IPS-18c (cell line): ENCODE measurements around the gene DLGAP1.
"Not testable (repeated sequence)": the region's sequence is repeated elsewhere in the genome, so short reads cannot be mapped to it uniquely, and the experiment has no call there.

Experiments used
- H3K4me3 ChIP-seq: 2 replicates; pipeline ENCODE4 v1.7.0; 2013; ENCODE audit warnings: low read depth, mild to moderate bottlenecking, low read length, moderate library complexity; ENCODE audit not compliant: insufficient read depth
- H3K9me3 ChIP-seq: one replicate; pipeline ENCODE4 v1.6.1; 2013; ENCODE audit warnings: mild to moderate bottlenecking, low read length, moderate library complexity; ENCODE audit not compliant: control insufficient read depth, insufficient read depth

Gene DLGAP1

DNA sequence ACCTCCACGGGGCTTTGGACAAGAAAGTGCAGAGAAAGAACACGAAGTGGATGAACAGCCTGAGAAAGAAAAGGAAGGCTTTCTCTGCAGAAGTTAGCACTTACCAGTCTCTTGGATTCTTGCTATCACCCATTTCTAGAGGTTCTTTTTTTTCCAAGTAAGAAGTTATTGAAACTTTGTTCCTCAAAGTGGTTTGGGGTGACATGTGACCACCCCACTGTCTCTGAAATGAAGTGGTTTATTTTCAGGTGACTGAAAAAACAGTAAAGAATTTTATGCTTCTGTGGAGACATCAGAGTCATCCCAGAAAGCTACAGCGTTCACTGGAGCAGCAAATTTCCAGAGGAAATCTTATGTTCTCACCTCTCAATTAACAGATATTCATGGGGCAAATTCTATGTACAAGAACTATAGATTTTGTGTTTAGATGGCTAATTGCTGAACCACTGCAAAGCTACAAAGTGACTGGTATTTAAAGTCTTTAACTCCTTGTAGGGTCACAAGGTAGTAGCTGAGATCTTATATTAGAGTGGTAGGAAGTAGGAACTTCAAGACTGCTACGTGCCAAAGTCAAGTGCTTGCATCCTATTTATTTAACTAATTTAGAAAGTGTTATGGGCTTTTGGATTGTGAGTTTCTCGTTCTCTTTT, 737.6 kb downstream of the DLGAP1 start:
- Histone ChIP-seq H3K4me3 (no peak overlapping the region), H3K9me3 (no peaks in the 10 kb centered on the region)

- Histone ChIP-seq H3K4me3 (no peak overlapping the region), H3K9me3 (no peaks in the 10 kb centered on the region)
Measured at GRCh38 chr18:3716116-3716660, 738.9 kb downstream of the DLGAP1 start.

DNA sequence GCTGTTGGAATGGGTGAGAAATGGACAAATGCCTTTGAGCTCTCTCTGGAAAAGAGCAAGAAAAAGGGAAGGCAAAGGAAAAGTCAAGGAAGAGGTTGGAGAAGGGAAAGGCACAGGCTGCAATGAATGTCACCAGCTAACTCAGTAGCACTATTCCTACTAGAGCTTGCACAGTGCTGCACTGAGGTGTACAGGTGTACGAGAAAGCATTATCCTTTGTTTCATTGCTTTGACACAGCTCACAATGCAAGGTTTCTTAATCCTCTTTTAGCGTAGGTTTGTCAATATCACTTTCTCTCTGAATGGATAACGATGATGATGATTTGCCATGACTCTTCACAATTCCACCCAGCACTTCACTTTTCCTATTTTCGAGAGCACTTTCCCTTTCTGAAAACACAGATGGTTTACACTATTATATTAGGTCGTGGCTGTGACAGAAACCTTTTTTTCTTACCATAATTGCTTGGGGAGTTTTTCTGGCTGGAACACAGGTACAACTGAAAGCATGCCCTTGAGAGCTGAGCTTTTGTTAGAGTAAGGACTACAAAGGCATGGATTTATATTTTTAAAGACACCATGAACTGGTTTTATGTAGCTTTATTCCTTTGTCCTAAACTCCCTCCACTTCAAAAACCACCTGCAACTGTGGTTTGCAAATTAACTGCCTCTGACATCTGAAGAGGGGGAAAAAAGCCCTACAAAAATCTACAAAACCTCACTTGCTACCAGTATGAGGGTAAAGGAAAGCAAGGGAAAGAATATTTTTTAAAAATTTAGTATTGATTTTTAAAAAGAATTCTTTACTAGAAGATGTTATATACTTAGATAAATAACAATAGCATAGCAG, 739.7 kb downstream of the DLGAP1 start:
- Histone ChIP-seq H3K4me3 (no peak overlapping the region), H3K9me3 (no peaks in the 10 kb centered on the region)

GRCh38 chr18:3713708-3714107, 741.4 kb downstream of the DLGAP1 start:
- no peaks in the 10 kb centered on the region for H3K9me3 ChIP-seq
- H3K4me3 ChIP-seq: no peak overlapping the region

DNA sequence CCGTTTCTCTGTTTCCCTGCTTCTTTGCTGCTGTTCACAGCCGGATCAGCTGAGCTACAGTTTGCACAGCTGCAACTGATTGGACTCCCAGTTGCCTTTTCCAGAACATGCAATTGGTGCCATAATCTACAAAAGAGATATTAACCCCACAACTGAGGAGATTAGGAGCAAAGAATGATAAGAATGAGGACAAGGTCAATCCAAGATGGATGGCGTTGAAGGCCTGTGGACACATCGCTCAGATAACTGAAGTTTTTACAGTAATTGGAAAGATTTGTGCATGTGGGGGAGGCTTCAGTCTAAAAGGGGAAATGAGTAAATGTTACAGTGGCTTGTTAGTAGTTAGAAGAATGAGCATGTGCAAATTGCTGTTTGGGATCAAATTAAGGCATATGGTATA, 741.9 kb downstream of the DLGAP1 start:
- H3K4me3 ChIP-seq: no peak overlapping the region
- no peaks in the 10 kb centered on the region for H3K9me3 ChIP-seq

- H3K4me3 ChIP-seq: no peak overlapping the region
- H3K9me3 ChIP-seq: no peaks in the 10 kb centered on the region
Measured at GRCh38 chr18:3712491-3712890, 742.6 kb downstream of the DLGAP1 start.

DNA sequence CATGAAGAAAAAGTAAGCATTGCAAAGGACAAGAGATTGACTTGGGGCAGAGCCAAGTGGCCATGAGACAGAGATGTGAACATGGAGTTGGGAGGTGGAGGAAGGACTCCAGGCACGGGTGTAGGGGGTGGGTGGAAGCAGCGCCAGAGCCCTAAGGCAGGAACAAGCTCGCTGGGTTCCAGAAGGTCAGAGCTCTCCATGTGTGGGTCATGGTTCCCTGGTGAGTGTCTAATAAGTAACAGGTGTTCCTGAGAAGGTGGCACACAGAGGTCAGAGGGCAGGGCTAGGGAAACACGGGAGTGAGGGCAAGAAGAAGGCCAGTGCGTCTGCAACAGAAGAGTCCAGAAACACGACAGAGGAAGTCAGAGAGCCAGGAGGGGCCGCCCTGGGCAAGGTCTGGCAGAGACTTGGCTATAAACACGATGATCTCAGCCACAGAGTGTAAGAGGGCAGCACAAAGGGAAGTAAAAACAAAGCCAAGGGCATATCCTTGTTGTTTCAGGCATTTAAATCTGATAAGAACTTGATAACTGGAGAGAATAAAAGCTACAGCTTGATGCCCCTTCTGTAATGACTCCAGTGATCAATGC, 744.3 kb downstream of the DLGAP1 start:
- Histone ChIP-seq H3K9me3 (no peaks in the 10 kb centered on the region), H3K4me3 (no peak overlapping the region)

DNA sequence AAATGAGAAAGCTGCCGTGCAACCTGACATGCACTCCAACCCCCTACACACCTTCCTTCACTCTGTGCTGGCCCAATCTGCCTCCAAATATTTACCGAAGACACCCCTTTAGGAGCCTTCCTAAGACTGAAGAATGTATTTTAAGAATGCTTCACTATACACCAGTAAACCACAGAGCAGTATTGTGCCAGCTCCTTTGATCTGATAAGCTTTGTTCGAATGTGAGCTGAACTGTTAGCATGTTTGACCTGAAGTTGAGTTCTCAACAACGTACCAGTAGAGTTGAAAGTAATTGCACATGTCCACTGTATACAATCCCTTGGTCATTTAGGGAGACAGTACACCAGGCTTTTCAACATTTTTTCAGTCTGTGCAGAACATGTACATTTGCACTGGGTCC, 745.9 kb downstream of the DLGAP1 start:
- Histone ChIP-seq H3K4me3 (no peak overlapping the region), H3K9me3 (no peaks in the 10 kb centered on the region)

DNA sequence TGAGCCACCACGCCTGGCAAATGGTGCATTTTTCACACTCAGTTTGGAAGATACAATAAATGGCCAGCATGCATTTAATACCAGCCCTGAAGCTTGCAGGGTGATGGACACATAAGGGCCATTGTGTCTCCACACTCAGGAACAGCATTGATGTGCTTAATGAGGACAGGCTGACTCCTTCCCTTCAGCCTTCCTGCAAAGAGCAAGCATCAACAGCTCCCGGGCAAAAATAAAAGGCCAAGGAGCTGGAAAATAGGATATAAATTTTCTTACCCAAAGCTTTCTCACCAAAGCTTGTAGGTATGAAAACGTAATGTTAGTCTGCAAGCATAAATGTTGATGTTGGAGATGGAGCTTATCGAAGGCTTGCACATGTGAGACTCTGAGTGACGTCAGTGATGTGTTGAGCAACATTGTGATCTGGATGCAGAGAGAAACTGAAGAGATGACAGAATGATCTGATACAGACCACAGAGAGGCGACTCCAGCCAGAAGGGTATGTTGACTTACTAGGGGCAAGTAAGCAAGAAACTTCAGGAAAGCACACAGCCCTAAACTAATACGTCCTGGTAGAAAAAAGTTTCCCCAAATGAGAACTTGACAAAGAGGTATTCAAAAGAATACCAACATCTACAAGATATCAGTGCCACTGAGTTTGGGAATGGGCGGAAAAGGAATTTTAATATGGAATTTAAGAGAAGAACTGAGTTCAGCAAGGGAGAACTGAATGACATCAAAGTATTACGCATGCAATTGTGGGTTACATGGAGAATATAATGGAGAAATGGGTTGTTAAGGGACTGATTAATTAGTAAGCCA, 748.6 kb downstream of the DLGAP1 start:
- Histone ChIP-seq H3K9me3 (no peaks in the 10 kb centered on the region), H3K4me3 (no peak overlapping the region)

DNA sequence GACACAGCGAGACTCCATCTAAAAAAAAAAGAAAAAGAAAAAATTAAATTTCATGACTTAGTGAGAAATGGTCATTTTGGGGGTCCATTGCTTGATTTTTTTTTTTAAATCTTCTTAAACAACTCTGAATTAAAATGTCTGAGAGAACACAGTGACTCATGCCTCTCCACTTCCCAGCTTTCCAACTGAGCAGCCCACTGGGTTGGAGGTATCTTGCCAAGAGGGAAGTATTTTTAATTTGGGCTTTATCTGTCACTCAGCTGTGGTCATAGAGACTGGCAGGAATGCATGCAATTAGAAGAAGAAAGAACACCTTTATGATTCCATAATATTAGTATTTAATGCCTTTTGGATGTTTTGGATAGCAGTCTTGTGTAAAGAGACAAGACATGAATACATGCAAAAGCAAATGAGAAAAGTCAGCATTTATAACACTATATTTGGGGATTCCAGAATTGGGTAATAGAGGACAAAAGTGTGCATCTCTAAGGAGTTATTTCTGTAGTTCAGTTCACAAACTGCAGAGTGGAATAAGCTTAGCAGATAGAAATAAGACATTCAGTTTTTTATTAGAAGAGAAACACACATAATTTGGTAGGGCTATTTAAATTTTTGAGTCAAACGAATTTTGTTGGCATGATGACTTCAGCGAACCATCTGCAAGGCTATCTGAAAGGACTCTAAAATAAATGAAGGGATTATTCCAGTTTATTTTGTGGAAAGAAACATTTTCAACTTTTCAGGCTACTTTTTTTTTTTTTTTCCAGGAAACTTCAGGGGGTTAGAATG, 750.4 kb downstream of the DLGAP1 start:
- no peak overlapping the region for H3K4me3 ChIP-seq
- H3K9me3 ChIP-seq: no peaks in the 10 kb centered on the region

DNA sequence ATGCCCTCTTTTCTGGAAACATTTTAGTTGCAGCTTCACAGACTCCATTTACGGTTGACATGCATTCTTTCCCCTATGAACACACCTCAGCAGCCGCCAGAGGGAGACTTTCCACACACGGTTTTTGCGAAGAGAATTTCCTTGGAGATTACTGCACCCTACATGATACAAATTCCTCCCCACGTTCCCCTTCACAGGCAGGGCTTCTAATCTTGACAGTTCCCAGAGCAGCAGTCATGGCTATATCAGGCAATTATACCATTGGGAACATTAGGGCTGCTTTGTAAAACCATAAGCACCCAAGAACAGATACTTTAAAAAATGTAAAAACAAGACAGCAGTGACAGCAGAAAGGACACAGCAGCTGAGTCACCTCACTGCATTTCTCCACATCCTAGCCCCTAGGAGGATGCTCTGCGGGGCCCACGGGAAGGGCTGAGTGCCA, 751.4 kb downstream of the DLGAP1 start:
- no peak overlapping the region for H3K4me3 ChIP-seq

DNA sequence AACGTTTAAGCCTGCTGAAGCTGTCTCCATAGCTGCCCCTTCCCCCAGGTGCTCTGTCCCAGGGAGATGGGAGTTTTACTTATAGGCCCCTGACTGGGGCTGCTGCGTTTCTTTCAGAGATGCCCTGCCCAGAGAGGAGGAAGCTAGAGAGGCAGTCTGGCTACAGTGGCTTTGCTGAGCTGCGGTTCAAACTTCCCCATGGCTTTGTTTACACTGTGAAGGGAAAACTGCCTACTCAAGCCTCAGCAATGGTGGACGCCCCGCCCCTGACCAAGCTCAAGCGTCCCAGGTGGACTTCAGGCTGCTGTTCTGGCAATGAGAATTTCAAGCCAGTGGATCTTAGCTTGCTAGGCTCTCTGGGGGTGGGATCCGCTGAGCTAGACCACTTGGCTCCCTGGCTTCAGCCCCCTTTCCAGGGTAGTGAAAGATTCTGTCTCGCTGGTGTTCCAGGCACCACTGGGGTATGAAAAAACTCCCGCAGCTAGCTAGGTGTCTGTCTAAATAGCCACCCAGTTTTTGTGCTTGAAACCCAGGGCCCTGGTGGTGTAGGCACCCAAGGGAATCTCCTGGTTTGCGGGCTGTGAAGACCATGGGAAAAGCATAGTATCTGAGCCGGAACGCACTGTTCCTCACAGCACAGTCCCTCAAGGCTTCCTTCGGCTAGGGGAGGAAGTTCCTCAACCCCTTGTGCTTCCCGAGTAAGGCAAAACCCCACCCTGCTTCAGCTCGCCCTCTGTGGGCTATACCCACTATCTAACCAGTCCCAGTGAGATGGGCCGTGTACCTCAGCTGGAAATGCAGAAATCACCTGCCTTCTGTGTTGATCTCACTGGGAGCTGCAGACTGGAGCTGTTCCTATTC, 755.2 kb downstream of the DLGAP1 start:
- H3K4me3 ChIP-seq, H3K9me3 ChIP-seq: not testable (repeated sequence)

More for the DNA sequence above, 751.4 kb downstream of the DLGAP1 start:
- no peaks in the 10 kb centered on the region for H3K9me3 ChIP-seq

DNA sequence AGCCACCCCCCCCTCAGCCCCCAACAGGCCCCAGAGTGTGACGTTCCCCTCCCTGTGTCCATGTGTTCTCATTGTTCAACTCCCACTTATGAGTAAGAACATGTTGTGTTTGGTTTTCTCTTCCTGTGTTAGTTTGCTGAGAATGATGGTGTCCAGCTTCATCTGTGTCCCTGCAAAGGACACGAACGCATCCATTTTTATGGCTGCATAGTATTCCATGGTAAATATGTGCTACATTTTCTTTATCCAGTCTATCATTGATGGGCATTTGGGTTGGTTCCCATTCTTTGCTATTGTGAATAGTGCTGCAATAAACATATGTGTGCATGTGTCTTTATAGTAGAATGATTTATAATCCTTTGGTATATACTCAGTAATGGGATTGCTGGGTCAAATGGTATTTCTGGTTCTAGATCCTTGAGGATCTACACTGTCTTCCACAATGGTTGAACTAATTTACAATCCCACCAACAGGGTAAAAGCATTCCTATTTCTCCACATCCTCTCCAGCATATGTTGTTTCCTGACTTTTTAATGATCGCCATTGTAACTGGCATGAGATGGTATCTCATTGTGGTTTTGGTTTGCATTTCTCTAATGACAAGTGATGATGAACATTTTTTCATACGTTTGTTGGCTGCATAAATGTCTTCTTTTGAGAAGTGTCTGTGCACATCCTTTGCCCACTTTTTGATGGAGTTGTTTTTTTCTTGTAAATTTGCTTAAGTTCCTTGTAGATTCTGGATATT, 760.9 kb downstream of the DLGAP1 start:
- not testable (repeated sequence) for H3K4me3 ChIP-seq, H3K9me3 ChIP-seq

- H3K9me3 ChIP-seq: no peaks in the 10 kb centered on the region
- H3K4me3 ChIP-seq: no peak overlapping the region
Measured at GRCh38 chr18:3693410-3693809, 761.7 kb downstream of the DLGAP1 start.

DNA sequence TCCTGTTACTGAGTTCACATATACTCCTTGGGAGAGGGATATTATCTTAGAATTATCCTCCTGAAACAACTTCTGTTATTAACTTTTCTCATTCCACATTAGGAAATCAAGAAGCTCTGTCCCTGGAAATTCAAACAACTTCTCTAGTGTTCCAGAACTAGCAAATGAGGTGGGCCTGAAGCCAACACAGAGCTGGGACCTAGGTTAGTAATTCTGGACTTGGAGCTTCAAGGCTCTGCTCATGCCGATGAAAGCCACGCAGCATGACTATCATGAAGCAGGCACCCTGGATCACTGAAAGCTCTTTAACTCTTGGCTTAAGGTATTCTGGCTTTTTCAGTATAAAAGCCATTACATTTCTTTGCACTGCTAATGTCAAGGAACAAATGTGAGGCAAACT, 762.4 kb downstream of the DLGAP1 start:
- Histone ChIP-seq H3K9me3 (no peaks in the 10 kb centered on the region), H3K4me3 (no peak overlapping the region)
